ENCODE data around the gene CYRIA.

DNA sequence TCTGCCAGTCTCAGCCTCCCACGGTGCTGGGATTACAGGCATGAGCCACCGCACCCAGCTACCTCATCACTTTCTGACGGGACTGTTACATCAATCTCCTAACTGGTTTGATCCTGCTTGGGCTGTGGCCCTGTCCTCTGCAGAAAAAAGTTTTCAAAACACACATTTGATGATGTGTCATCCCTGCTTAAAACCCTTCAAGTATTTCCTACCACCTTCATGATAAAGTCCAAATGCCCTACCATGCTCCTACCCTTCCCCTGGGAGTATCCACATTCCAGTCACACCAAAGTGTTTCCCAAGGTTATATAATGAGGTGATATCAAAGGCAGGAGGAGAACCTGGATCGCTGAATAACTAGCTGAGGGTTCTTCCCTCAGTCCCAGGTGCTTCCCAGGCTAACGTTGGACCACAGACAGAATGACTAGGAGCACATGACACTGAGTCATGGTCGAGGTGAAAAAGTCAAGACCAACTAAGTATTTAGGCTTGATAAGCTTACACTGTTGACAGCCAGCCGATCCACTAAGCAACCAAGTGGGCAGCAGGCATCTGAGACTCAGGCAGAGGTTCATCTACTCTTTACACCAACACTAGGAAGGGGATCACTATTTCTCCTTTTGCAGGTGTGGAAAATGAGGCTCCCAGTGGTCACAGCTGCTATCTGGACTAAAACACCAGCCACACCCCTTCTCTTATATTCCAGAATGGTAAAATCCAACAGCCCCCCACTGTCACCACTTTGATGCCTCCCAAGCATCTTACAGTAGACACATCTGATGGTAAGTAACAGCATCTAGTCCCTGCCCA lies 31.8 kb downstream of the CYRIA start:
- TF ChIP-seq, protein P1, sequence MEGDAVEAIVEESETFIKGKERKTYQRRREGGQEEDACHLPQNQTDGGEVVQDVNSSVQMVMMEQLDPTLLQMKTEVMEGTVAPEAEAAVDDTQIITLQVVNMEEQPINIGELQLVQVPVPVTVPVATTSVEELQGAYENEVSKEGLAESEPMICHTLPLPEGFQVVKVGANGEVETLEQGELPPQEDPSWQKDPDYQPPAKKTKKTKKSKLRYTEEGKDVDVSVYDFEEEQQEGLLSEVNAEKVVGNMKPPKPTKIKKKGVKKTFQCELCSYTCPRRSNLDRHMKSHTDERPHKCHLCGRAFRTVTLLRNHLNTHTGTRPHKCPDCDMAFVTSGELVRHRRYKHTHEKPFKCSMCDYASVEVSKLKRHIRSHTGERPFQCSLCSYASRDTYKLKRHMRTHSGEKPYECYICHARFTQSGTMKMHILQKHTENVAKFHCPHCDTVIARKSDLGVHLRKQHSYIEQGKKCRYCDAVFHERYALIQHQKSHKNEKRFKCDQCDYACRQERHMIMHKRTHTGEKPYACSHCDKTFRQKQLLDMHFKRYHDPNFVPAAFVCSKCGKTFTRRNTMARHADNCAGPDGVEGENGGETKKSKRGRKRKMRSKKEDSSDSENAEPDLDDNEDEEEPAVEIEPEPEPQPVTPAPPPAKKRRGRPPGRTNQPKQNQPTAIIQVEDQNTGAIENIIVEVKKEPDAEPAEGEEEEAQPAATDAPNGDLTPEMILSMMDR (IDR thresholded peaks at IDR 0.05 in 2 of 3, conservative IDR thresholded peaks at IDR 0.05 in 1 of 3; ENCODE audit: control insufficient read depth in 2 of 3, extremely low read depth in 1 of 3, insufficient read depth in 1 of 3, low read depth in 3 of 3, low read length in 3 of 3), result no peak
- TF ChIP-seq SMC3 (IDR thresholded peaks at IDR 0.05; ENCODE audit: borderline replicate concordance, low read length) (no peak), ZBED1 (IDR thresholded peaks at IDR 0.05; ENCODE audit: borderline replicate concordance) (no peak), ASH2L (IDR thresholded peaks at IDR 0.05; ENCODE audit: borderline replicate concordance, low read depth) (no peak), CEBPB (IDR thresholded peaks at IDR 0.05; ENCODE audit: borderline replicate concordance in 1 of 2, low read depth in 2 of 2, low read length in 2 of 2) (no peak), TCF12 (IDR thresholded peaks at IDR 0.05; ENCODE audit: low read depth, low read length) (no peak), KAT2A (conservative IDR thresholded peaks at IDR 0.05; ENCODE audit: control insufficient read depth, low read depth, low read length) (no peak), SIX5 (IDR thresholded peaks at IDR 0.05; ENCODE audit: low read depth, low read length, severe bottlenecking) (no peak), EP300 (IDR thresholded peaks at IDR 0.05; ENCODE audit: borderline replicate concordance in 1 of 2, control insufficient read depth in 1 of 2, low read depth in 2 of 2, low read length in 2 of 2) (no peak), JUND (IDR thresholded peaks at IDR 0.05; ENCODE audit: low read depth, low read length) (no peak), HDGF (IDR thresholded peaks at IDR 0.05) (no peak)
- TF ChIP-seq, protein P2, sequence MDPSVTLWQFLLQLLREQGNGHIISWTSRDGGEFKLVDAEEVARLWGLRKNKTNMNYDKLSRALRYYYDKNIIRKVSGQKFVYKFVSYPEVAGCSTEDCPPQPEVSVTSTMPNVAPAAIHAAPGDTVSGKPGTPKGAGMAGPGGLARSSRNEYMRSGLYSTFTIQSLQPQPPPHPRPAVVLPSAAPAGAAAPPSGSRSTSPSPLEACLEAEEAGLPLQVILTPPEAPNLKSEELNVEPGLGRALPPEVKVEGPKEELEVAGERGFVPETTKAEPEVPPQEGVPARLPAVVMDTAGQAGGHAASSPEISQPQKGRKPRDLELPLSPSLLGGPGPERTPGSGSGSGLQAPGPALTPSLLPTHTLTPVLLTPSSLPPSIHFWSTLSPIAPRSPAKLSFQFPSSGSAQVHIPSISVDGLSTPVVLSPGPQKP (IDR thresholded peaks at IDR 0.05; ENCODE audit: low read depth, low read length), result no peak
- TF ChIP-seq, protein P3, sequence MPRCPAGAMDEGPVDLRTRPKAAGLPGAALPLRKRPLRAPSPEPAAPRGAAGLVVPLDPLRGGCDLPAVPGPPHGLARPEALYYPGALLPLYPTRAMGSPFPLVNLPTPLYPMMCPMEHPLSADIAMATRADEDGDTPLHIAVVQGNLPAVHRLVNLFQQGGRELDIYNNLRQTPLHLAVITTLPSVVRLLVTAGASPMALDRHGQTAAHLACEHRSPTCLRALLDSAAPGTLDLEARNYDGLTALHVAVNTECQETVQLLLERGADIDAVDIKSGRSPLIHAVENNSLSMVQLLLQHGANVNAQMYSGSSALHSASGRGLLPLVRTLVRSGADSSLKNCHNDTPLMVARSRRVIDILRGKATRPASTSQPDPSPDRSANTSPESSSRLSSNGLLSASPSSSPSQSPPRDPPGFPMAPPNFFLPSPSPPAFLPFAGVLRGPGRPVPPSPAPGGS (IDR thresholded peaks at IDR 0.05; ENCODE audit: borderline replicate concordance, insufficient read depth, low read depth, low read length, poor library complexity, severe bottlenecking), result no peak
